IPS-15b (cell line): Measurements from ENCODE around the gene BRMS1.
"Not testable (repeated sequence)": the region's sequence is repeated elsewhere in the genome, so short reads cannot be mapped to it uniquely, and the experiment has no call there.

Source experiments
- H3K27me3 ChIP-seq: one replicate; pipeline ENCODE4 v1.6.1; 2013; ENCODE audit warnings: low read length; ENCODE audit not compliant: control insufficient read depth, insufficient read depth
- H3K36me3 ChIP-seq: one replicate; pipeline ENCODE4 v1.6.1; 2013; ENCODE audit warnings: low read length; ENCODE audit not compliant: control insufficient read depth, insufficient read depth
- H3K4me1 ChIP-seq: one replicate; pipeline ENCODE4 v1.6.1; 2013; ENCODE audit warnings: mild to moderate bottlenecking, low read length; ENCODE audit not compliant: control insufficient read depth, insufficient read depth
- H3K4me3 ChIP-seq: one replicate; pipeline ENCODE4 v1.5.1; 2013; ENCODE audit warnings: low read depth, low read length
- H3K9ac ChIP-seq: one replicate; pipeline ENCODE4 v1.6.1; 2013; ENCODE audit warnings: low read depth, mild to moderate bottlenecking, low read length
- H3K9me3 ChIP-seq: one replicate; pipeline ENCODE4 v1.6.1; 2013; ENCODE audit warnings: mild to moderate bottlenecking, low read length; ENCODE audit not compliant: control insufficient read depth, insufficient read depth

Gene BRMS1

GRCh38 chr11:66314561-66315497, 30.1 kb downstream of the BRMS1 start:
- Histone ChIP-seq H3K4me1 (peaks cover 17% of the 10 kb centered on the region), H3K27me3 (peaks cover 4% of the 10 kb centered on the region), H3K9me3 (no peaks in the 10 kb centered on the region), H3K4me3 (no peak overlapping the region), H3K9ac (no peak overlapping the region), H3K36me3 (no peaks in the 10 kb centered on the region)

DNA sequence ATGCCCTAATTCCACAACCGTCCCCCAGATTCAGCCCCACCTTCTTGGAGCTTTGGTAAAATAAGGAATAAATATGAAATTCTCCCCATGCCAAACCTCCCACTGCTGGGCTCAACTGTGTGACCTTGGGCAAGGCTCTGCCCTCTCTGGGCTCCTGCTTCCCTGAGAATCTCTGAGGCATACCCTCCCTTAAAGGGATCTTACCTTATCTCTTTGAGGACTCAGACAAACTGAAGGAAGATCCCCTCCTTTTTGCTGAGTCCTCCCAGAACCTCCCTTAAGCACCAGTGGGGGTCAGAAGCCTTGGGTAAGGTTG, 30.8 kb downstream of the BRMS1 start:
- Histone ChIP-seq H3K9me3 (no peaks in the 10 kb centered on the region), H3K9ac (peak overlapping the region; percentile 60), H3K4me3 (no peak overlapping the region), H3K27me3 (peaks cover 4% of the 10 kb centered on the region), H3K36me3 (no peaks in the 10 kb centered on the region), H3K4me1 (peaks cover 17% of the 10 kb centered on the region)

GRCh38 chr11:66313321-66314185, 31.4 kb downstream of the BRMS1 start:
- Histone ChIP-seq H3K9me3 (no peaks in the 10 kb centered on the region), H3K36me3 (no peaks in the 10 kb centered on the region), H3K4me1 (peaks cover 17% of the 10 kb centered on the region), H3K4me3 (peak overlapping the region; percentile 65), H3K27me3 (peaks cover 4% of the 10 kb centered on the region), H3K9ac (peak overlapping the region; percentile 60)

GRCh38 chr11:66312549-66313320, 32.2 kb downstream of the BRMS1 start:
- Histone ChIP-seq H3K9ac (no peak overlapping the region), H3K4me1 (peaks cover 9% of the 10 kb centered on the region), H3K27me3 (peaks cover 4% of the 10 kb centered on the region), H3K4me3 (peak overlapping the region; percentile 84), H3K9me3 (no peaks in the 10 kb centered on the region), H3K36me3 (no peaks in the 10 kb centered on the region)

GRCh38 chr11:66311965-66312548, 32.8 kb downstream of the BRMS1 start:
- Histone ChIP-seq H3K9me3 (no peaks in the 10 kb centered on the region), H3K9ac (peak overlapping the region; percentile 26), H3K27me3 (peaks cover 4% of the 10 kb centered on the region), H3K4me1 (peaks cover 9% of the 10 kb centered on the region), H3K36me3 (no peaks in the 10 kb centered on the region), H3K4me3 (peak overlapping the region; percentile 84)

DNA sequence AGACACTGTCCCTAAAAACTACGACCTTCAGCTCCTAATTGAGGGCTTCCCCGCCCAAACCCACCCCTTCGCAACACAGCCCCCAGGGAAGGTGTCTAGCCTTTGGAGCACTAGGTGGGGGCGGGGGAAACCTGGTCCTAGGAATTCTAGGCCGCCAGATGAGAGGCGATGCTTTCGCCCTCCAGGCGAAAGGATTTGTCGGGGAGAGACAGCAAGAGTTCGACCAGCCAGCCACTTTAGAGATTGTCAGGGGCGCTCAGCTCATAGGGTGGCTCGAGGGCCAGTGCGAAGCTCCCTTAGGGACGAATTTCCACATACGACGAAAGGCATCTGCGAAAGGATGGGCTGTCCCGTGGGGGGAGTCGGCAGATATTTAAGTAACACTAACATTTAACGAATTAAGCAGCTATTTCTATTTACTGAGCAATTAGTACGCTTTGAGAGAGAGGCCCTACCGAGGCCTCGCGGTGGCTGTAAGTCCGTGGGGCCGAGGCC, 33.4 kb downstream of the BRMS1 start:
- Histone ChIP-seq H3K36me3 (no peaks in the 10 kb centered on the region), H3K9me3 (no peaks in the 10 kb centered on the region), H3K4me3 (peak overlapping the region; percentile 84), H3K9ac (peak overlapping the region; percentile 26), H3K27me3 (peaks cover 4% of the 10 kb centered on the region), H3K4me1 (peaks cover 9% of the 10 kb centered on the region)

DNA sequence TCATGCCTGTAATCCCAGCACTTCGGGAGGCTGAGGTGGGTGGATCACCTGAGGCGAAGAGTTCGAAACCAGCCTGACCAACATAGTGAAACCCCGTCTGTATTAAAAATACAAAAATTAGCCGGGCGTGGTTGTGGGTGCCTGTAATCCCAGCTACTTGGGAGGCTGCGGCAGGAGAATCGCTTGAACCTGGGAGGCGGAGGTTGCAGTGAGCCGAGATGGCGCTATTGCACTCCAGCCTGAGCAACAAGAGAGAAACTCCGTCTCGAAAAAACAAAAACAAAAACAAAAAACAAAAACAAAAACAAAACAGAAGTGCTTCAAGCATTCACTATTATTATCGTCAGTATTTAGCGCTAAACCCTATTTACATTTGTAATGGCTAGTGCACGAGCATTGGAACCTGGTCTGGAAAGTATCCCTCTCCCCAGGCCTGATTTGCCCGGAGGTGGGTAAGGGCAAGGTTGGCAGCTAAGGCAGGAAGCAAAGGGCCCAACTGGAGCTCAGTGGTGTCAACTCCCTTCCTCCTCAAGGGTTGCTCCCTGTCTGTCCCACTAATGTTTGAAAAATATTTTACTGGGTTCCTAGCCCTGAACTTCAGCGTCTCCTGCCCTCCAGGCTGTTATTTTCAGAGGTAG, 34.0 kb downstream of the BRMS1 start:
- H3K27me3 ChIP-seq, H3K36me3 ChIP-seq, H3K9ac ChIP-seq, H3K9me3 ChIP-seq, H3K4me1 ChIP-seq: not testable (repeated sequence)
- H3K4me3 ChIP-seq, result peak overlapping the region; percentile 84

- Histone ChIP-seq H3K36me3 (no peaks in the 10 kb centered on the region), H3K4me3 (no peak overlapping the region), H3K9me3 (no peaks in the 10 kb centered on the region), H3K4me1 (peaks cover 9% of the 10 kb centered on the region), H3K27me3 (peaks cover 2% of the 10 kb centered on the region), H3K9ac (no peak overlapping the region)
These were observed 34.6 kb downstream of the BRMS1 start for GRCh38 chr11:66310324-66310723.

GRCh38 chr11:66309475-66309874, 35.4 kb downstream of the BRMS1 start:
- Histone ChIP-seq H3K9ac (no peak overlapping the region), H3K27me3 (peaks cover 2% of the 10 kb centered on the region), H3K9me3 (no peaks in the 10 kb centered on the region), H3K36me3 (no peaks in the 10 kb centered on the region), H3K4me3 (no peak overlapping the region), H3K4me1 (peaks cover 9% of the 10 kb centered on the region)

- Histone ChIP-seq H3K9me3 (no peaks in the 10 kb centered on the region), H3K36me3 (no peaks in the 10 kb centered on the region), H3K4me3 (no peak overlapping the region)
These were observed 42.2 kb downstream of the BRMS1 start for GRCh38 chr11:66302656-66303055.

GRCh38 chr11:66299186-66299585, 45.7 kb downstream of the BRMS1 start:
- Histone ChIP-seq H3K4me1 (no peaks in the 10 kb centered on the region), H3K9ac (no peak overlapping the region), H3K4me3 (no peak overlapping the region), H3K27me3 (no peaks in the 10 kb centered on the region), H3K36me3 (no peaks in the 10 kb centered on the region), H3K9me3 (no peaks in the 10 kb centered on the region)

More at GRCh38 chr11:66302656-66303055, 42.2 kb downstream of the BRMS1 start:
- Histone ChIP-seq H3K9ac (no peak overlapping the region), H3K27me3 (no peaks in the 10 kb centered on the region), H3K4me1 (no peaks in the 10 kb centered on the region)
